ENCODE data around the gene SFT2D1.
"Not testable (repeated sequence)": the region's sequence is repeated elsewhere in the genome, so short reads cannot be mapped to it uniquely, and the experiment has no call there.

Gene SFT2D1

GRCh38 chr6:166364456-166364855 lies 22.1 kb upstream of the SFT2D1 start:
- H3K27ac ChIP-seq (ENCODE audit: low read depth, low read length) = no peak overlapping the region

DNA sequence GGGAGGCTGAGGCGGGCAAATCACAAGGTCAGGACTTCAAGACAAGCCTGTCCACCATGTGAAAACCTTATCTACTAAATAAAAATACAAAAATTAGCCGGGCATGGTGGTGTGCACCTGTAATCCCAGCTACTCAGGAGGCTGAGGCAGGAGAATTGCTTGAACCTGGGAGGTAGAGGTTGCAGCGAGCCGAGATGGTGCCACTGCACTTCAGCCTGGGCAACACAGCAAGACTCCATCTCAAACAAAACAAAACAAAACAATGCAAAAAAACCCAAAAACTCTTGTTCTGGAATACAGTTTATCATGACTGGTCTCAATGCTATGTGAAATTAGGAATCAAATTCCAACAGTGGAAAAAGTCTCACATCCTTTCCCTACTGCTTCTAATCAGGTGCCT lies 20.1 kb upstream of the SFT2D1 start:
- H3K36me3 ChIP-seq (ENCODE audit: insufficient read depth, low read length); H2AFZ ChIP-seq (ENCODE audit: low read length, unreplicated experiment); H3K27ac ChIP-seq (ENCODE audit: low read depth, low read length); H3K4me3 ChIP-seq (ENCODE audit: low read depth, low read length); H3K79me2 ChIP-seq (ENCODE audit: control insufficient read depth, insufficient read depth, low read length, unreplicated experiment): not testable (repeated sequence)
- H3K27me3 ChIP-seq (ENCODE audit: insufficient read depth, low read length) = peaks cover 22% of the 10 kb centered on the region
- peaks cover 21% of the 10 kb centered on the region for H3K4me1 ChIP-seq (ENCODE audit: control insufficient read depth, insufficient read depth, low read length, unreplicated experiment)

More at GRCh38 chr6:166364456-166364855, 22.1 kb upstream of the SFT2D1 start:
- H3K4me1 ChIP-seq (ENCODE audit: control insufficient read depth, insufficient read depth, low read length, unreplicated experiment) = peaks cover 21% of the 10 kb centered on the region
- H2AFZ ChIP-seq (ENCODE audit: low read length, unreplicated experiment) = no peak overlapping the region
- H3K4me3 ChIP-seq (ENCODE audit: low read depth, low read length) = no peak overlapping the region
- H3K27me3 ChIP-seq (ENCODE audit: insufficient read depth, low read length) = peaks cover 5% of the 10 kb centered on the region; the same call in 1 of the 2 replicates
- no peaks in the 10 kb centered on the region for H3K36me3 ChIP-seq (ENCODE audit: insufficient read depth, low read length)
- H3K79me2 ChIP-seq (ENCODE audit: control insufficient read depth, insufficient read depth, low read length, unreplicated experiment) = no peaks in the 10 kb centered on the region

- H3K27ac ChIP-seq (ENCODE audit: low read depth, low read length) = no peak overlapping the region
- peaks cover 21% of the 10 kb centered on the region for H3K4me1 ChIP-seq (ENCODE audit: control insufficient read depth, insufficient read depth, low read length, unreplicated experiment)
- no peaks in the 10 kb centered on the region for H3K36me3 ChIP-seq (ENCODE audit: insufficient read depth, low read length)
- H3K4me3 ChIP-seq (ENCODE audit: low read depth, low read length) = no peak overlapping the region
- peaks cover 34% of the 10 kb centered on the region for H3K27me3 ChIP-seq (ENCODE audit: insufficient read depth, low read length)
- H3K79me2 ChIP-seq (ENCODE audit: control insufficient read depth, insufficient read depth, low read length, unreplicated experiment) = no peaks in the 10 kb centered on the region
- no peak overlapping the region for H2AFZ ChIP-seq (ENCODE audit: low read length, unreplicated experiment)
Observed at GRCh38 chr6:166361077-166361429, 18.7 kb upstream of the SFT2D1 start.

DNA sequence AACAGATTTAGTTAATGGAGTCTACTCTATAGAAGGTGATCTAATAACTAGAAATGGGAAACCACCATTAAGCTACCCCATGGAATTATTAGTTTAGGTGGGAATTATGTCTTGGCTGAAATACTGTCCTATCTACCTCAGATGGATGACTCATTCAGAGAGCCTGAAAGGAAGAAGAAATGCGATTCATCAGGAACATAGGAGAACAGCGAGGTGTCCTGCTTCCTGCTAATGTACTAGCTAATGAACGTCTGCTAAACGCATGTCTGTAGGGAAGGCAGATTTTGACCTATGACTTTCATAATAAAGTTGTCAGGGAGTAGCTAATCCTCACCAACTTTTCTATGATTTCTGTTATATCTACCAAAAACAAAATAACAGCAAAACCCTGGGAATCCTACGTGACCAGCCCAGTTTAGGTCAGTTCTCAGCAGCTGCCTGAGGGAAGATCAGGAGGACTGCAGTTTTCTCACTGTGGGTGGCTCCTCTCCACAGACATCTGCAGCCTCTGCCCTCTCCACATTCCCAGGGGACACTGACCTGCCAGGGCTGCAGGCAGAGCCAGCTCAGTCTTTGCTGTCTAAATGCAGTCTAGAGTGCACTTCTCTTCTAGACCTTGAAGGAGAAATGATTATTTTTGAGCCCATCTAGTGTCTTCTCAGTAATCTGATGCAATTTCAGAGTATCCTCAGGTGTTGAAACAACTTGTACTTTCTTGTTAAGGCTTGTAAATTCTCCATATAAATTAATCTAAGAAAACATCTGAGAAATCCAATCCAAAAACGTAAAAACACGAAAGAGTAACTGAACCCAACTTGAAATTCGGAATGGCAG lies 18.1 kb upstream of the SFT2D1 start:
- Histone ChIP-seq H3K4me3 (ENCODE audit: low read depth, low read length) (no peak overlapping the region), H3K36me3 (ENCODE audit: insufficient read depth, low read length) (no peaks in the 10 kb centered on the region), H3K27ac (ENCODE audit: low read depth, low read length) (no peak overlapping the region), H3K79me2 (ENCODE audit: control insufficient read depth, insufficient read depth, low read length, unreplicated experiment) (no peaks in the 10 kb centered on the region), H3K4me1 (ENCODE audit: control insufficient read depth, insufficient read depth, low read length, unreplicated experiment) (peaks cover 16% of the 10 kb centered on the region), H3K27me3 (ENCODE audit: insufficient read depth, low read length) (peaks cover 40% of the 10 kb centered on the region), H2AFZ (ENCODE audit: low read length, unreplicated experiment) (no peak overlapping the region)

GRCh38 chr6:166355552-166355951 lies 13.2 kb upstream of the SFT2D1 start:
- peaks cover 79% of the 10 kb centered on the region for H3K27me3 ChIP-seq (ENCODE audit: insufficient read depth, low read length)
- H3K4me3 ChIP-seq (ENCODE audit: low read depth, low read length) = no peak overlapping the region
- peaks cover 3% of the 10 kb centered on the region for H3K4me1 ChIP-seq (ENCODE audit: control insufficient read depth, insufficient read depth, low read length, unreplicated experiment)
- H3K36me3 ChIP-seq (ENCODE audit: insufficient read depth, low read length) = no peaks in the 10 kb centered on the region
- H2AFZ ChIP-seq (ENCODE audit: low read length, unreplicated experiment) = no peak overlapping the region
- H3K27ac ChIP-seq (ENCODE audit: low read depth, low read length) = no peak overlapping the region
- H3K79me2 ChIP-seq (ENCODE audit: control insufficient read depth, insufficient read depth, low read length, unreplicated experiment) = no peaks in the 10 kb centered on the region

DNA sequence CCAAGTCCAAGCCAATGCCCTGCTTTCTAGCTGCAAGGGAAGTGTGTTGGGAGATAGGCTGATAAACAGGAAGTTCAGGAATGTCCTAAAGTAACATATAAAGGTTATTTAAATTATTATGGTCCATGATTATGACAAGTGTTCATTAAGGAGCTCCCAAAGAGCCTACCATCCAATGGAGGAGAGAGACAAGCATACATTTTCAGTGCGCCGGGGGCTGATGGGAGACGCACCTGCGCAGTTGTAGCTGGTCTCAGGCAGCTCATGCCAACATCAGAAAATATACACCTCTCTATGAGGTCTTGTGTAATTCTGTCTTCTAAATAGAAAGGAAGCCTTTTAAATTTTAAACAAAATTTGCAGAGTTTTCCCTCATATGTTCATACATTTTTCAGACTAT lies 12.6 kb upstream of the SFT2D1 start:
- Histone ChIP-seq H3K27ac (ENCODE audit: low read depth, low read length) (no peak overlapping the region), H3K27me3 (ENCODE audit: insufficient read depth, low read length) (peaks cover 84% of the 10 kb centered on the region), H3K79me2 (ENCODE audit: control insufficient read depth, insufficient read depth, low read length, unreplicated experiment) (no peaks in the 10 kb centered on the region), H3K4me3 (ENCODE audit: low read depth, low read length) (no peak overlapping the region), H3K36me3 (ENCODE audit: insufficient read depth, low read length) (no peaks in the 10 kb centered on the region), H3K4me1 (ENCODE audit: control insufficient read depth, insufficient read depth, low read length, unreplicated experiment) (no peaks in the 10 kb centered on the region), H2AFZ (ENCODE audit: low read length, unreplicated experiment) (no peak overlapping the region)

GRCh38 chr6:166354143-166354542 lies 11.8 kb upstream of the SFT2D1 start:
- Histone ChIP-seq H3K4me3 (ENCODE audit: low read depth, low read length) (no peak overlapping the region), H3K27me3 (ENCODE audit: insufficient read depth, low read length) (peaks cover 76% of the 10 kb centered on the region), H3K36me3 (ENCODE audit: insufficient read depth, low read length) (no peaks in the 10 kb centered on the region), H3K4me1 (ENCODE audit: control insufficient read depth, insufficient read depth, low read length, unreplicated experiment) (no peaks in the 10 kb centered on the region), H3K79me2 (ENCODE audit: control insufficient read depth, insufficient read depth, low read length, unreplicated experiment) (no peaks in the 10 kb centered on the region), H3K27ac (ENCODE audit: low read depth, low read length) (no peak overlapping the region), H2AFZ (ENCODE audit: low read length, unreplicated experiment) (no peak overlapping the region)

GRCh38 chr6:166353507-166353906 lies 11.2 kb upstream of the SFT2D1 start:
- Histone ChIP-seq H3K4me3 (ENCODE audit: low read depth, low read length) (no peak overlapping the region), H2AFZ (ENCODE audit: low read length, unreplicated experiment) (no peak overlapping the region), H3K79me2 (ENCODE audit: control insufficient read depth, insufficient read depth, low read length, unreplicated experiment) (no peaks in the 10 kb centered on the region), H3K4me1 (ENCODE audit: control insufficient read depth, insufficient read depth, low read length, unreplicated experiment) (no peaks in the 10 kb centered on the region), H3K27ac (ENCODE audit: low read depth, low read length) (no peak overlapping the region), H3K36me3 (ENCODE audit: insufficient read depth, low read length) (no peaks in the 10 kb centered on the region), H3K27me3 (ENCODE audit: insufficient read depth, low read length) (peaks cover 71% of the 10 kb centered on the region)

DNA sequence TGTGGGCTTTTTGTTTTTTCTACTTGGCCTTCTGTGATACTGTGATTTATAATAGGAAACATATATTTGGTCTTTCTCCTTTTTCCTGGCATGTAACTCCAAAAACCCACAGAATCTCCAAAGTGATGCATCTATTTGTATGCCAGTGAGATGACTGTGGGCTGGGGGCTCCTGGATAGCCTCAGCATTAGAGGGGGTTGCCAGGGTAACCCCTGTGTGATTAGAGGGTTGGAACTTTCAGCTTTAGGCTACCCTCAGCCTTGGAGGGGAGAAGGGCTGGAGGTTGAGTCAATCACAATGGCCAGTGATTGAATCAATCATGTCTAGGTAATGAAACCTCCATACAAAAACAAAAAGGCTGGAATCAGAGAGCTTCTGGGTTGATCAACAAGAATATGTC lies 10.6 kb upstream of the SFT2D1 start:
- H3K27ac ChIP-seq (ENCODE audit: low read depth, low read length) = no peak overlapping the region
- H3K79me2 ChIP-seq (ENCODE audit: control insufficient read depth, insufficient read depth, low read length, unreplicated experiment) = no peaks in the 10 kb centered on the region

GRCh38 chr6:166351715-166352285 lies 9.5 kb upstream of the SFT2D1 start:
- Histone ChIP-seq H3K27ac (ENCODE audit: low read depth, low read length) (no peak overlapping the region), H2AFZ (ENCODE audit: low read length, unreplicated experiment) (no peak overlapping the region), H3K4me3 (ENCODE audit: low read depth, low read length) (no peak overlapping the region), H3K79me2 (ENCODE audit: control insufficient read depth, insufficient read depth, low read length, unreplicated experiment) (no peaks in the 10 kb centered on the region), H3K36me3 (ENCODE audit: insufficient read depth, low read length) (no peaks in the 10 kb centered on the region), H3K4me1 (ENCODE audit: control insufficient read depth, insufficient read depth, low read length, unreplicated experiment) (no peaks in the 10 kb centered on the region), H3K27me3 (ENCODE audit: insufficient read depth, low read length) (peaks cover 59% of the 10 kb centered on the region)

More for the DNA sequence above, 10.6 kb upstream of the SFT2D1 start:
- Histone ChIP-seq H3K27me3 (ENCODE audit: insufficient read depth, low read length) (peaks cover 65% of the 10 kb centered on the region), H2AFZ (ENCODE audit: low read length, unreplicated experiment) (no peak overlapping the region), H3K4me3 (ENCODE audit: low read depth, low read length) (no peak overlapping the region), H3K36me3 (ENCODE audit: insufficient read depth, low read length) (no peaks in the 10 kb centered on the region), H3K4me1 (ENCODE audit: control insufficient read depth, insufficient read depth, low read length, unreplicated experiment) (no peaks in the 10 kb centered on the region)

All from ACC112 (cell line).